ENCODE results near the gene SAA1.

SAA1 gene

DNA sequence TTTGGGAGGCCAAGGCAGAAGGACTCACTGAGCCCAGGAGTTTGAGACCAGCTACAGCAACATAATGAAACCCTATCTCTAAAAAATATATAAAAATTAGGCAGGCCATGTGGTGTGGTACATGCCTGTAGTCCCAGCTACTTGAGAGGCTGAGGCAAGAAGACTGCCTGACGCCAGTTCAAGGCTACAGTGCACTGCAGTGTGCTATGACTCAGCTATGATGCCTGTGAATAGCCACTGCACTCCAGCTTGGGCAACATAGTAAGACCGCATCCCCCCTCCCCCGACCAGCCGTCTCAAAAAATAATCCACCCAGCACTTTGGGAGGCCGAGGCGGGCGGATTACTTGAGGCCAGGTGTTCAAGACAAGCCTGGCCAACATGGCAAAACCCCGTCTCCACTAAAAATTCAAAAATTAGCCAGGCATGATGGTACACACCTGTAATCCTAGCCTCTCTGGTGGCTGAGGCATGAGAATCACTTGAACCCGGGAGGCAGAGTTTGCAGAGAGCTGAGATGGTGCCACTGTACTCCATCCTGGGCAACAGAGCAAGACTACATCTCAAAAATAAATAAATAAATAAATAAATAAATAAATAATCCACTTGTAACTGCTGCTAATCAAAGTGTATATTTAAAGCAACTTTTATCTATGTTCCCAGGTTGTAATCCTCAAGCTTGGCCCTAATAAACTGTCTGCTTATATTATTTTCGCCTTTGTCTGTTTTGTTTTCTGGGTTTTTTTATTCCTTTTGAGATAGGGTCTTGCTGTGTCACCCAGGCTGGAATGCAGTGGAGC, 48.1 kb downstream of the SAA1 start:
- TF ChIP-seq CTCF (IDR thresholded peaks at IDR 0.05; ENCODE audit: insufficient read depth, low read length) (no peak), REST (IDR thresholded peaks at IDR 0.05; ENCODE audit: insufficient replicate concordance, low read depth) (no peak), GABPA (IDR thresholded peaks at IDR 0.05; ENCODE audit: low read depth) (no peak), SPI1 (IDR thresholded peaks at IDR 0.05; ENCODE audit: borderline replicate concordance, low read depth) (no peak)

GRCh38 chr11:18314784-18315523, 48.9 kb downstream of the SAA1 start:
- peak in 1 of 2 experiments; percentile 46 for DNase-seq (ENCODE audit: low read depth in 1 of 2, low spot score in 1 of 2)
- Histone ChIP-seq H3K27me3 (ENCODE audit: insufficient read depth, poor library complexity, severe bottlenecking) (no peaks in the 10 kb centered on the region), H3K27ac (replicated peaks) (peak overlapping the region; percentile 20; the same call in 1 of the 2 replicates), H3K4me3 (replicated peaks; ENCODE audit: insufficient read depth, low read length) (no peak overlapping the region)
- no peak for TF ChIP-seq CTCF (IDR thresholded peaks at IDR 0.05; ENCODE audit: insufficient read depth, low read length)
- no peak for TF ChIP-seq POLR2AphosphoS5 (IDR thresholded peaks at IDR 0.05; ENCODE audit: low read depth)
- no peak for TF ChIP-seq REST (IDR thresholded peaks at IDR 0.05; ENCODE audit: insufficient replicate concordance, low read depth)
- TF ChIP-seq GABPA (IDR thresholded peaks at IDR 0.05; ENCODE audit: low read depth), result no peak
- TF ChIP-seq SPI1 (IDR thresholded peaks at IDR 0.05; ENCODE audit: borderline replicate concordance, low read depth), result no peak

More for the DNA sequence above, 48.1 kb downstream of the SAA1 start:
- DNase-seq (ENCODE audit: low read depth in 1 of 2, low spot score in 1 of 2), result no peak
- Histone ChIP-seq H3K27ac (replicated peaks) (peak overlapping the region; percentile 20; the same call in 1 of the 2 replicates), H3K27me3 (ENCODE audit: insufficient read depth, poor library complexity, severe bottlenecking) (no peaks in the 10 kb centered on the region), H3K4me3 (replicated peaks; ENCODE audit: insufficient read depth, low read length) (no peak overlapping the region)

GRCh38 chr11:18315893-18316292, 49.8 kb downstream of the SAA1 start:
- H3K27ac ChIP-seq (replicated peaks), result no peak overlapping the region
- no peak for TF ChIP-seq GABPA (IDR thresholded peaks at IDR 0.05; ENCODE audit: low read depth)
- TF ChIP-seq CTCF (IDR thresholded peaks at IDR 0.05; ENCODE audit: insufficient read depth, low read length), result no peak
- TF ChIP-seq SPI1 (IDR thresholded peaks at IDR 0.05; ENCODE audit: borderline replicate concordance, low read depth), result no peak
- no peak for TF ChIP-seq POLR2AphosphoS5 (IDR thresholded peaks at IDR 0.05; ENCODE audit: low read depth)
- no peak for TF ChIP-seq REST (IDR thresholded peaks at IDR 0.05; ENCODE audit: insufficient replicate concordance, low read depth)
- no peak overlapping the region for H3K4me3 ChIP-seq (replicated peaks; ENCODE audit: insufficient read depth, low read length)
- no peak for DNase-seq (ENCODE audit: low read depth in 1 of 2, low spot score in 1 of 2)
- H3K27me3 ChIP-seq (ENCODE audit: insufficient read depth, poor library complexity, severe bottlenecking), result no peaks in the 10 kb centered on the region
